Measurements from ENCODE around the gene GPD1.

- TF ChIP-seq POLR2A (IDR thresholded peaks at IDR 0.05) (no peak), EP300 (IDR thresholded peaks at IDR 0.05; ENCODE audit: low read depth) (no peak)
Measured at GRCh38 chr12:50102646-50103309, 1.0 kb upstream of the GPD1 start.

Measured in transverse colon (tissue), 1 donor.